Activated T-helper 2 cell treated with anti-CD3 and anti-CD28 coated beads, Interferon-gamma antibody, Interleukin-2, Interleukin-4, amounts not matched to agents 10 μg/mL and 5 μg/mL and 100 μg/mL, durations not matched to agents 14 hours and 24 hours and 36 hours (primary cell): ENCODE measurements around the gene CFAP54. TPM values are rescaled to one million over a fixed set of nuclear protein-coding genes. Genes with fewer than 3 reads are reported as not detected.

Experiments
- DNase-seq: peaks from one replicate; pipeline ENCODE4 v3.0.0; 2021; ENCODE audit warnings: low spot score
- H3K27ac Mint-ChIP-seq: one replicate; pipeline ENCODE4 v1.8.0; 2021; ENCODE audit warnings: mixed read lengths
- H3K27me3 Mint-ChIP-seq: one replicate; pipeline ENCODE4 v1.8.0; 2021; ENCODE audit warnings: low read depth, mixed read lengths
- H3K36me3 Mint-ChIP-seq: one replicate; pipeline ENCODE4 v1.8.0; 2021; ENCODE audit warnings: low read depth, mixed read lengths
- H3K4me1 Mint-ChIP-seq: one replicate; pipeline ENCODE4 v1.8.0; 2021; ENCODE audit warnings: low read depth, mixed read lengths
- H3K4me3 Mint-ChIP-seq: one replicate; pipeline ENCODE4 v1.8.0; 2021; ENCODE audit warnings: low read depth, mild to moderate bottlenecking, moderate library complexity, mixed read lengths
- H3K9me3 Mint-ChIP-seq: one replicate; pipeline ENCODE4 v1.8.0; 2021; ENCODE audit warnings: mixed read lengths
- intact Hi-C: fragments of 100-400 bp; cut with micrococcal nuclease; formaldehyde crosslinking; loops from one replicate; pipeline ENCODE4 v1.15.1; 2023
- total RNA-seq: library from RNA; stranded (reverse); gene quantifications from 2 replicates; pipeline ENCODE4 v1.2.3, GENCODE V29; 2022

Gene CFAP54
- total RNA-seq, 1 donor from 2014 or later: 0.23 TPM

- peaks cover 7% of the 10 kb centered on the region for H3K36me3 Mint-ChIP-seq
- no peak for DNase-seq
- H3K9me3 Mint-ChIP-seq: peaks cover 5% of the 10 kb centered on the region
- H3K27ac Mint-ChIP-seq: peak overlapping the region; percentile 86
- intact Hi-C loops: loop anchor here (5.0 kb wide), 2 partner anchors 101 to 166 kb away; partner anchors contain the start of gene CDK17
- H3K4me3 Mint-ChIP-seq: peak overlapping the region; percentile 50
- no peaks in the 10 kb centered on the region for H3K27me3 Mint-ChIP-seq
- H3K4me1 Mint-ChIP-seq: peaks cover 38% of the 10 kb centered on the region
Measured at GRCh38 chr12:96502949-96503532, 13.7 kb downstream of the CFAP54 start.

- H3K27me3 Mint-ChIP-seq: no peaks in the 10 kb centered on the region
- peaks cover 41% of the 10 kb centered on the region for H3K4me1 Mint-ChIP-seq
- no peak overlapping the region for H3K4me3 Mint-ChIP-seq
- H3K9me3 Mint-ChIP-seq: peaks cover 5% of the 10 kb centered on the region
- peaks cover 7% of the 10 kb centered on the region for H3K36me3 Mint-ChIP-seq
- H3K27ac Mint-ChIP-seq: no peak overlapping the region
- intact Hi-C loops: loop anchor here (5.0 kb wide), 2 partner anchors 102 to 167 kb away; partner anchors contain the start of gene CDK17
- no peak for DNase-seq
Measured at GRCh38 chr12:96503976-96504375, 14.6 kb downstream of the CFAP54 start.

DNA sequence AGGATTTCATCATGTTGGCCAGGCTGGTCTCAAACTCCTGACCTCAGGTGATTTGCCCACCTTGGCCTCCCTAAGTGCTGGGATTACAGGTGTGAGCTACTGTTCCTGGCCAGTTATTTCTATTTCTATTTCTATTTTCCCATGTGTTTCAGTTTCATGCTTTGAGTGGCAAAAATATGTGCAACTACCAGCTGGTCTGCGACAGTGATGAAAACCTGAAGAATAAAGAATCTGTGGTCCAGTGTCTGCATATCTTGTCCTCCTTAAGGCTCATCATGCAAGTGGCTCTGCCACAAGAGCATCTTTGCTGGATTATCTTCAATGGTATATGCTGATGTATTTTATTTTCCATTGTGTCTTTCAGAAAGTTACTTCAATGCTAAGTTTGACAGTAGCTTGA lies 17.4 kb downstream of the CFAP54 start:
- Mint-ChIP-seq H3K27ac (no peak overlapping the region), H3K4me1 (peaks cover 25% of the 10 kb centered on the region), H3K4me3 (no peak overlapping the region), H3K9me3 (no peaks in the 10 kb centered on the region), H3K27me3 (no peaks in the 10 kb centered on the region), H3K36me3 (peaks cover 2% of the 10 kb centered on the region)
- intact Hi-C loops: no loop called here
- DNase-seq: no peak

GRCh38 chr12:96510306-96510764 lies 21.0 kb downstream of the CFAP54 start:
- Mint-ChIP-seq H3K4me3 (no peak overlapping the region), H3K27me3 (no peaks in the 10 kb centered on the region), H3K36me3 (no peaks in the 10 kb centered on the region), H3K9me3 (no peaks in the 10 kb centered on the region), H3K27ac (no peak overlapping the region), H3K4me1 (peaks cover 8% of the 10 kb centered on the region)
- intact Hi-C loops: loop anchor here (10.0 kb wide), 1 partner anchor 216 kb away; no protein-coding TSS in a partner anchor
- no peak for DNase-seq

DNA sequence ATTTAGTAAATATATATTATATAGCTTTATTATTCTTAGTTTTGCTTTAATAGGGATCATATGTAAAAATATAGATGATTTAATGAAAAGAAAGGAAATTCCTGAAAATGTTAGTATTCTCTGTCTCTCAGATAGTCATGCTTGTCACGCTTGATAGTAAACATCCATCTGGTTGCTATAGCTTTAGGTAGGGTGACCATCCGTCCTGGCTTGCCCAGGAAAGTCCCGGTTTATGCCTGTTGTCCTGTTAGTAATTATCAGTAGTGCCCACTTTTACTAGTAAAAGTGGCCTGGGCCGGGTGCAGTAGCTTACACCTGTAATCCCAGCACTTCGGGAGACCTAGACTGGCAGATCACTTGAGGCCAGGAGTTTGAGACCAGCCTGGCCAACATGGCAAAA lies 23.8 kb downstream of the CFAP54 start:
- H3K4me3 Mint-ChIP-seq: no peak overlapping the region
- H3K27me3 Mint-ChIP-seq: no peaks in the 10 kb centered on the region
- peaks cover 18% of the 10 kb centered on the region for H3K4me1 Mint-ChIP-seq
- no peak for DNase-seq
- intact Hi-C loops: loop anchor here (10.0 kb wide), 1 partner anchor 218 kb away; no protein-coding TSS in a partner anchor
- no peak overlapping the region for H3K27ac Mint-ChIP-seq
- H3K9me3 Mint-ChIP-seq: no peaks in the 10 kb centered on the region
- H3K36me3 Mint-ChIP-seq: no peaks in the 10 kb centered on the region

- no peak overlapping the region for H3K27ac Mint-ChIP-seq
- no peaks in the 10 kb centered on the region for H3K36me3 Mint-ChIP-seq
- intact Hi-C loops: loop anchor here (10.0 kb wide), 1 partner anchor 219 kb away; no protein-coding TSS in a partner anchor
- no peaks in the 10 kb centered on the region for H3K9me3 Mint-ChIP-seq
- no peak for DNase-seq
- H3K4me1 Mint-ChIP-seq: peaks cover 18% of the 10 kb centered on the region
- no peaks in the 10 kb centered on the region for H3K27me3 Mint-ChIP-seq
- H3K4me3 Mint-ChIP-seq: no peak overlapping the region
Measured at GRCh38 chr12:96513681-96514080, 24.3 kb downstream of the CFAP54 start.

GRCh38 chr12:96514328-96514727 lies 25.0 kb downstream of the CFAP54 start:
- Mint-ChIP-seq H3K4me1 (peaks cover 15% of the 10 kb centered on the region), H3K4me3 (no peak overlapping the region), H3K9me3 (no peaks in the 10 kb centered on the region), H3K36me3 (no peaks in the 10 kb centered on the region), H3K27ac (no peak overlapping the region), H3K27me3 (no peaks in the 10 kb centered on the region)
- intact Hi-C loops: loop anchor here (10.0 kb wide), 1 partner anchor 220 kb away; no protein-coding TSS in a partner anchor
- no peak for DNase-seq

DNA sequence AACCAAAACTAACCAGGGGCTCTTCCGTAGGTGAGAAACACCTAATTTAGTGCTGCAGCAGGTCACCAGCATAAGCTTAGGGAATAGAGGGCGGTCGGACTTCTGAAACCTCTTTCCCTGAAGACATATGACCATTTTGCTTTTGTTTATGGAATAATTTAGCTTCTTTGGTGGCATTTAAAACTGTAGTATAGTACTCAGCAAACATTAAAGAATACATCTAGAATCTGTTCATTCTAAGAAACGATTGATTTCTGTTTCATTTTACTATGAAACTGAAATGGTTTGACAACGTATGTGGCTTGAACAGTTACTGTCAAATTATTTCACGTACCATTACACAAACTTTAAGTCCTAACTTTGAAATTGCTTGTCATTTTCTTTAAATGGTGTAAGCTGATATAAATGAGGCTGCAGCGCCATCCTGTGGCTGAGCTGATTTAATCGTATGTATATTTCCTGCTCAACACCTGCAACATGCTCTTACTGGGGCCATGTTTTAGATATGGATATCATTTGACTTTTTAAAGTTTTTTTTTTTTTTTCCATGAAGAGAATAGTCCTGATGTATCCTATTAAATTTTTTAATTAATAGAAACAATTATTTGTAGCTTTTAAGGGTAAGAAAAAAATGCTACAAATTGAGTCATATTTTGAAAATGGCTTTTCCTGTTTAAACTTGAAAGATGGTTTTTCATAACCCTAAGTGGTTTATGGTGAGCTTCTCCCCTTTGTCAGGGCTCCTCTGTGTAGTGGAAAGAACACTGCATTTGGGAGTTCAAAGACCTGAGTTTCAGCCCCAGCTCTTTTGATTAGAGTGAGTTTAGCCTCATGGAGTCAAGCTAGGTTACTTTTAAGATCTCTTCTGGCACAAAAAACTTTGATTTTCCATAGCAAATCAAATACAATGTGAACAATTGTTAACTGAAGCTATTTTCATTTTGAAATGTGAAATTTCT lies 27.4 kb downstream of the CFAP54 start:
- Mint-ChIP-seq H3K9me3 (no peaks in the 10 kb centered on the region), H3K4me3 (no peak overlapping the region), H3K36me3 (no peaks in the 10 kb centered on the region), H3K27me3 (peaks cover 1% of the 10 kb centered on the region), H3K4me1 (peaks cover 15% of the 10 kb centered on the region), H3K27ac (peak overlapping the region; percentile 68)
- peak; percentile 77 for DNase-seq
- intact Hi-C loops: loop anchor here (1.0 to 10.0 kb wide), 9 partner anchors 31 to 518 kb away; partner anchors contain the start of gene LTA4H

DNA sequence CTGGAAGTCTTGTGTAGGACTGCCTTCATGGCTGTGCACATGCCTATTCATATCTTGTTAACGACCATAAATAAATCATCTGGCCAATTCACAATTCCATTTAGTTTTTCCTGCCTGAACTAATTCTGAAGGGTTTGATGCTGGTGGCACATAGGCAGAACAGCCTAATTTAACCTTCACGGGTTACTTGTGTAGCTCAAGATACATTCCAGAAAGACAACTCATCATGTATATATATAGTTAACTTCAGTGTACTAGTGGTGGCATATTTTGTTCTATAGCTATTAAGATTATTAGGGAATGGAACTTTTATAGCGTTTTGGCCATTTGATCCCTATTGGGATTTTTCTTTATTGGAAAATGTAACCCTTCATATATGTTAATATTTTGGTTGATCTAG lies 31.4 kb downstream of the CFAP54 start:
- no peak overlapping the region for H3K27ac Mint-ChIP-seq
- H3K36me3 Mint-ChIP-seq: no peaks in the 10 kb centered on the region
- DNase-seq: no peak
- H3K4me3 Mint-ChIP-seq: no peak overlapping the region
- H3K4me1 Mint-ChIP-seq: peaks cover 15% of the 10 kb centered on the region
- H3K27me3 Mint-ChIP-seq: peaks cover 8% of the 10 kb centered on the region
- no peaks in the 10 kb centered on the region for H3K9me3 Mint-ChIP-seq
- intact Hi-C loops: no loop called here

- no peaks in the 10 kb centered on the region for H3K9me3 Mint-ChIP-seq
- peaks cover 11% of the 10 kb centered on the region for H3K27me3 Mint-ChIP-seq
- H3K4me3 Mint-ChIP-seq: no peak overlapping the region
- H3K4me1 Mint-ChIP-seq: peaks cover 14% of the 10 kb centered on the region
- no peak overlapping the region for H3K27ac Mint-ChIP-seq
- no peak for DNase-seq
- intact Hi-C loops: no loop called here
- no peaks in the 10 kb centered on the region for H3K36me3 Mint-ChIP-seq
Measured at GRCh38 chr12:96521895-96522682, 32.7 kb downstream of the CFAP54 start.

DNA sequence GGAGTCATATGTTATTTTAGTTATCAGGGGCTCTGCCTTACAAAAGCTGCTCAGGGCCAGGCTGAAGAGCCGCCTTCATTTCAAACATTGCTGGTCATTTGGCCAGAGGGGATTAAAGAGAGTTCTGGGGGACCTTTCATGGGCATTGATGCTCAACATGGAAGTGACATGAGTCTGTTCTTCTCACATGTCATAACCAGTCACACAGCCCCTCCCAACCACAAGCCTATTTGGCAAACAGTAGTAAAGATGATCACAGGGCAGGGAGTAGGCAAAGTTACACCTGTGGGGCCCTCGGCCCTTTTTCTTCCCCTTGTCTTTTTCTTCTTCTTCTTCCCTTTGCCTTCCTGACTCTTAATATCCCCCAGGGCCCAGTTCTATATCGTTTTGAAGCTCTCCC lies 33.3 kb downstream of the CFAP54 start:
- Mint-ChIP-seq H3K36me3 (no peaks in the 10 kb centered on the region), H3K4me1 (peaks cover 8% of the 10 kb centered on the region), H3K27me3 (peaks cover 11% of the 10 kb centered on the region), H3K4me3 (no peak overlapping the region), H3K27ac (no peak overlapping the region), H3K9me3 (no peaks in the 10 kb centered on the region)
- DNase-seq: no peak
- intact Hi-C loops: no loop called here

DNA sequence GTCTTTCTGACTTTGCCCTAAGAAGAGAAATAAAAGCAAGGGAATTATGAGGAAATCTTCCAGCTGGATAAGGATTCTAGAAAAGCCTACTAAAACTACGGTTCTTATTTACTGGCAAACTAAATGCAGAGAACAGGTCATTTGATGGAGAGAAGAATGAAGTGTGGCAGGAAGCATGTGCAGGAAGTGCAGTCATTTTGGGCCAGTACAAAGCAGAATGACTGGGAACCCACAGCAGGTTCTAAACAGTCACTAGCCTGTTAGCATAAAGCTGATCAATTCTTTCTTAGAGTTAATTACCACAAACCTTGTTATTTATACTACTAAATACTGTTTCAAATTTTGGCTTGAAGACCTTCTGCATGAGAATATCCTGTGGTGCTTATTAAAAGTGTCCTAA lies 36.7 kb downstream of the CFAP54 start:
- H3K4me3 Mint-ChIP-seq: no peak overlapping the region
- H3K4me1 Mint-ChIP-seq: peaks cover 7% of the 10 kb centered on the region
- no peaks in the 10 kb centered on the region for H3K9me3 Mint-ChIP-seq
- intact Hi-C loops: no loop called here
- no peaks in the 10 kb centered on the region for H3K36me3 Mint-ChIP-seq
- no peak for DNase-seq
- H3K27ac Mint-ChIP-seq: no peak overlapping the region
- peaks cover 20% of the 10 kb centered on the region for H3K27me3 Mint-ChIP-seq
